DOHH2 (cell line): ENCODE measurements around the gene SPACA6.

Experiments
- CTCF ChIP-seq: fragments of 200-600 bp; sonication (generic); IDR thresholded peaks from one replicate; pipeline ENCODE4 v1.5.1; 2014; ENCODE audit warnings: antibody characterized with exemption, mild to moderate bottlenecking, low read depth, low read length; ENCODE audit not compliant: poor library complexity, severe bottlenecking
- EZH2phosphoT487 ChIP-seq: fragments of 200-600 bp; sonication (generic); IDR thresholded peaks from 2 replicates; pipeline ENCODE4 v1.6.1; 2017; ENCODE audit warnings: borderline replicate concordance, mild to moderate bottlenecking, antibody characterized with exemption, low read length, moderate library complexity, mixed read lengths

GRCh38 chr19:51701468-51702100, 8.5 kb downstream of the SPACA6 start:
- no peak for TF ChIP-seq CTCF
- no peak for TF ChIP-seq EZH2phosphoT487
